Mucosa of descending colon (tissue), 3 donors: ENCODE measurements around the gene RPP40. TPM values are rescaled to one million over a fixed set of nuclear protein-coding genes. Genes with fewer than 3 reads are reported as not detected.

ENCODE experiments used
- ATAC-seq: fragments of 200-7000 bp; cut with Tn5 transposase; one replicate; pipeline ENCODE4 v1.9.1; 2020; ENCODE audit warnings: mild to moderate bottlenecking, moderate library complexity
- DNase-seq, 3 donors: peaks; one replicate each; pipeline ENCODE4 v3.0.0-alpha.2; 2020
- H3K36me3 ChIP-seq: fragments of 200-600 bp; one replicate; pipeline ENCODE4 v1.8.0; 2021; ENCODE audit warnings: low read depth, mild to moderate bottlenecking
- H3K4me1 ChIP-seq: fragments of 200-600 bp; one replicate; pipeline ENCODE4 v1.8.0; 2021; ENCODE audit warnings: low read depth, mild to moderate bottlenecking
- H3K4me3 ChIP-seq: fragments of 200-600 bp; one replicate; pipeline ENCODE4 v1.8.0; 2021; ENCODE audit warnings: mild to moderate bottlenecking
- H3K9me3 ChIP-seq: fragments of 200-600 bp; one replicate; pipeline ENCODE4 v1.8.0; 2021; ENCODE audit warnings: mild to moderate bottlenecking
- CTCF ChIP-seq: fragments of 200-600 bp; IDR thresholded peaks from one replicate; pipeline ENCODE4 v1.8.0; 2022; ENCODE audit warnings: antibody characterized with exemption, mild to moderate bottlenecking
- intact Hi-C, 2 donors: fragments of 100-400 bp; cut with DNase I in 1 of 2; cut with micrococcal nuclease in 1 of 2; formaldehyde crosslinking; loops; one replicate each; pipeline versions ENCODE4 v1.11.0 to v1.11.1; 2022; cut with DNase I, micrococcal nuclease
- total RNA-seq, 3 donors: library from RNA; stranded (reverse); fragmentation: NEBNext Ultra II Directional in 2 of 3; extraction: Animal tissue kit (Norgen Biotek cat#: 25700) in 2 of 3; gene quantifications; one replicate each; pipeline versions ENCODE4 v1.2.1 to v1.2.4, GENCODE V29; 2021 to 2023
- donor health status: DM: no; HTN: no; CAD: no; lungs with moderate emphysema.
- donor health status: DM: no; HTN: no; CAD: no.
- donor health status: DM: no; HTN: yes; CAD: no.

The RPP40 gene
- total RNA-seq, 3 donors from 2014 or later: 3.4 to 5.6 (median 4.1) TPM

- no peak for DNase-seq
- Histone ChIP-seq H3K36me3 (no peaks in the 10 kb centered on the region), H3K4me1 (no peaks in the 10 kb centered on the region), H3K4me3 (no peak overlapping the region), H3K9me3 (peaks cover 14% of the 10 kb centered on the region)
- no peak for TF ChIP-seq CTCF
- no peak for ATAC-seq
- intact Hi-C loops: no loop called here
Observed at GRCh38 chr6:4983322-4983721, 20.5 kb downstream of the RPP40 start.

- Histone ChIP-seq H3K9me3 (peaks cover 14% of the 10 kb centered on the region), H3K4me1 (no peaks in the 10 kb centered on the region), H3K36me3 (no peaks in the 10 kb centered on the region), H3K4me3 (no peak overlapping the region)
- TF ChIP-seq CTCF: no peak
- ATAC-seq (no peak), DNase-seq (no peak)
- intact Hi-C loops: no loop called here
Observed at GRCh38 chr6:4981761-4982160, 22.1 kb downstream of the RPP40 start.

GRCh38 chr6:4979426-4979825, 24.4 kb downstream of the RPP40 start:
- no peak overlapping the region for H3K4me3 ChIP-seq
- DNase-seq (no peak), ATAC-seq (no peak)
- no peak for TF ChIP-seq CTCF
- peaks cover 14% of the 10 kb centered on the region for H3K9me3 ChIP-seq
- H3K36me3 ChIP-seq: no peaks in the 10 kb centered on the region
- intact Hi-C loops: no loop called here
- H3K4me1 ChIP-seq: no peaks in the 10 kb centered on the region

- no peaks in the 10 kb centered on the region for H3K36me3 ChIP-seq
- no peak overlapping the region for H3K4me3 ChIP-seq
- intact Hi-C loops: no loop called here
- ATAC-seq (no peak), DNase-seq (no peak)
- H3K9me3 ChIP-seq: peaks cover 14% of the 10 kb centered on the region
- H3K4me1 ChIP-seq: no peaks in the 10 kb centered on the region
- TF ChIP-seq CTCF: no peak
Observed at GRCh38 chr6:4977468-4977867, 26.4 kb downstream of the RPP40 start.

GRCh38 chr6:4975506-4975905, 28.3 kb downstream of the RPP40 start:
- Histone ChIP-seq H3K36me3 (no peaks in the 10 kb centered on the region), H3K9me3 (peaks cover 14% of the 10 kb centered on the region), H3K4me1 (no peaks in the 10 kb centered on the region), H3K4me3 (no peak overlapping the region)
- TF ChIP-seq CTCF: no peak
- intact Hi-C loops: no loop called here
- no peak for DNase-seq
- no peak for ATAC-seq

- H3K36me3 ChIP-seq: no peaks in the 10 kb centered on the region
- TF ChIP-seq CTCF: no peak
- H3K4me3 ChIP-seq: no peak overlapping the region
- H3K4me1 ChIP-seq: no peaks in the 10 kb centered on the region
- ATAC-seq: no peak
- H3K9me3 ChIP-seq: peaks cover 14% of the 10 kb centered on the region
- no peak for DNase-seq
- intact Hi-C loops: no loop called here
Observed at GRCh38 chr6:4974962-4975361, 28.9 kb downstream of the RPP40 start.
